NCI-H1105 treated with DMSO at 0.1 percent for 48 hours (cell line): ENCODE measurements around the gene KLHDC4.

Source experiments
- DNase-seq: peaks from one replicate; lab custom pipeline; 2025; lab: John Stamatoyannopoulos, UW

Gene KLHDC4

GRCh38 chr16:87698676-87699199, 67.0 kb downstream of the KLHDC4 start:
- no peak for DNase-seq

GRCh38 chr16:87698241-87698640, 67.5 kb downstream of the KLHDC4 start:
- no peak for DNase-seq

- DNase-seq: no peak
These were observed 68.0 kb downstream of the KLHDC4 start for GRCh38 chr16:87697792-87698191.

DNA sequence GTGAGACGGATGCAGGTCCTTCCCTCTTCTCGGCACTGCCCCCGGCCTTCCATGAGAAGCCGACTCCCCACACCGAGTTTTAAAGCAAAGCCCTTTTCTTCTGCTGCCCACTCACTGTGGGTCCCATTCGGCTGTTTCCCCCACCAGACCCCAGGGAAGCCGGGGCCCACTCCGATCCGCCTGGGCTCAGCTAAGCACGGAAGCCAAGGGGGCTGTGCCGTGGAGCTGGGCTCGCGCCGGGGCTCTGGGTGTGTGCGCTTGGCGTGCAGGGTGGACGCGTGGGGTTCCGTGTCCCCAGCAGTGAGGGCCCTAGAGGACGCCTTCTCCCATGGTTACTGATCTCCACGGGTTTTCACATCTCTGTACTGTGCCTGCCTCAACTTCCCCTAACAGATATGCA, 68.5 kb downstream of the KLHDC4 start:
- DNase-seq: no peak

DNA sequence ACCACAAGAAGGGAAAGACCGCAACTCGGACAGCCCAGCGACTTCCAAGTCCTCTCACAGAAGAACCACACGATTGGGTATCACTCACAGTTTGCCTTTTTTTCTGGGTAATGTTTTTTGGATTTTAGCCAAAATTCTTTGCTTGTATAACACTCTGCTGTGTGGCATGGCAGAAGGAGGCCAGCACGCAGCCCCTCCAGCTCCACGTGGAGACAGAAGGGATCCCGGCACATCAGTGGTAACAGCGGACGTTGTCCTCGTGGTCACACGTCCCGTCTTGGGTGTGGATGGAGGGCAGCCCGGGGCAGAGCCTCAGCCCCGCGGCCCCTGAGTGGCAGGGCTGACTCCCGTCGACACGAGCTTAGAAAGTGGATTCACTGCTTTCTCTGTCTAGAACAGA, 69.1 kb downstream of the KLHDC4 start:
- DNase-seq: no peak

- DNase-seq: no peak
These were observed 70.3 kb downstream of the KLHDC4 start for GRCh38 chr16:87695534-87695933.

GRCh38 chr16:87694441-87695125, 71.2 kb downstream of the KLHDC4 start:
- no peak for DNase-seq

- no peak for DNase-seq
These were observed 72.0 kb downstream of the KLHDC4 start for GRCh38 chr16:87693827-87694226.

GRCh38 chr16:87692756-87693155, 73.0 kb downstream of the KLHDC4 start:
- DNase-seq: no peak

- DNase-seq: no peak
These were observed 73.6 kb downstream of the KLHDC4 start for GRCh38 chr16:87692176-87692575.

GRCh38 chr16:87691686-87692079, 74.1 kb downstream of the KLHDC4 start:
- no peak for DNase-seq

GRCh38 chr16:87690911-87691685, 74.7 kb downstream of the KLHDC4 start:
- no peak for DNase-seq

GRCh38 chr16:87689956-87690465, 75.8 kb downstream of the KLHDC4 start:
- DNase-seq: no peak

DNA sequence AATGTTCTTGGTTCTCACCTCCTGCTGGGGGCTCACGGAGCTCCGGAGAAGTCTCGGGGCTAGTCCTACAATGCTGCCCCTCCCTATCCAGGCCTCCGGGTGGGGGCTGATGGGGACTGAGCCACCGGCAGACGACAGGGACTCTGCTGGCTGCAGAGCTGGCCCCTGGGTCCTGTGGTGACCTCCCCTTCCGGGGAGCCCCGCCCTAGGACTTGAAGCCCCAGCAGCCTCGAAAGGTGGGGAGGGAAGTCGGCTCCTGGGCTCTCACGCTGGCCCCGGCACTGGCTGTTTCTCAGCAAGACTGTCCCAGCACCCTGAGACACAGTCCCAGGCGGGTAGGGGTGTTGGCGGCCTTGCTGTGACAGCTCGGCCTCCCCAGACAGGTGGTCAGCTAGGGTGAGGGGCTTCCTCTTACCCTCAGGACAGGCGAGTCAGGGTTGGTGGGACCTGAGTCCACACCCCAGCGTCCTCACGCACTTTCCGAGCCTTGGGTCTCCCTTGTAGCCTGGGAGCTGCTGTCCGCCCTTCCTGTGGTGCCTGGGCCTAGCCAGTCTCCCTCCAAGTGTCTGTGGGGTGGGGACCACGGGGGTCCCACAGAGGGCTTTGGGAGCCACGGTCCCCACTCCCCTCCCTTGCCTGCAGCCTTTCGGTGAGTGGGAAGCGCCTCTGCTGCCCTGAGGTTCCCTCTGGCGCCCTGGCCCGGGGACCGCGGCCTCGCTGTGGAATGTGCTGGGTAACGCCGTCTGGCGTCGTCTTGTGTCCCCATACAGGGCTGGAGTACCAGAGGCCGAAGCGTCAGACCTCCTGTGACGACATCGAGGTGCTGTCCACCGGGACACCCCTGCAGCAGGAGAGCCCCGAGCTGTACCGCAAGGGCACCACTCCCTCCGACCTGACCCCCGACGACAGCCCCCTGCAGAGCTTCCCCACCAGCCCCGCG, 76.6 kb downstream of the KLHDC4 start:
- no peak for DNase-seq

GRCh38 chr16:87687998-87688529, 77.7 kb downstream of the KLHDC4 start:
- DNase-seq: no peak

DNA sequence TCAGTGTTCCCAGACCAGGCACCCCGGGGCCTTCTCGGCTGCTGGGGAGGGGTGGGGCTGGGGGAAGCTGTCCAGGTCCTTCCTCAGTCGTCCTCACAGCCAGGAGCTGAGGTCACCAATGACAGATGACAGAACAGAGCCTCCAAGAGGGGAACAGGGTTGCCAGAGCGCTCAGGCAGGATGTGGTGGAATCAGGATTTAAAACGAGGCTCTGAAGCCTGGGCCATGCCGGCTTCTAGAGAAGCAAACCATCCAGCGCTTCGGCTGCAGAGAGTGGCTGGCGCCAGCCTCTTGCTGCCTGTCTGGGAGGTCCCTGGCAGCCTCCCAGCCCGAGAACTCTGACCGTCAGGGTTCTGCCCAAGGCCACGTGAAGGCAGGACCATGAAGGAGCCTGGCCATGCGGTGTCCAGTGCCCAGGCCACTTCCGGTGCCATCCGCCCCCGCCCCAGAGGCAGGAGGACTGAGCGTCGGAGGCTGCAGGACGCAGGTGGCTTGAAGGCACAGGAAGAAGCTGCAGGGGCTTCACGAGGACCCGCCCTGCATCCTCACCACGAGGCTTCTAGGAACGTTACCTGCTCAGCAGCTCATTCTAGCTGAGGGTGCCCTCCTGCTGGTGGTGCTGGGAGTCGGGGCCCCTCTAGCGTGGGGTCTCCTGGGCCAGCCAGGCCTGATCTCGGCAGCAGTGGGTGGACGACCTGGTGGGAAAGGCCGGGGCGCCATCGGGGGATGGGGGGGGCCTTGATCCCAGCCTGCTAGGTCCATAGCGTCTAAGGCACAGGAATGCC, 78.5 kb downstream of the KLHDC4 start:
- DNase-seq: no peak

DNA sequence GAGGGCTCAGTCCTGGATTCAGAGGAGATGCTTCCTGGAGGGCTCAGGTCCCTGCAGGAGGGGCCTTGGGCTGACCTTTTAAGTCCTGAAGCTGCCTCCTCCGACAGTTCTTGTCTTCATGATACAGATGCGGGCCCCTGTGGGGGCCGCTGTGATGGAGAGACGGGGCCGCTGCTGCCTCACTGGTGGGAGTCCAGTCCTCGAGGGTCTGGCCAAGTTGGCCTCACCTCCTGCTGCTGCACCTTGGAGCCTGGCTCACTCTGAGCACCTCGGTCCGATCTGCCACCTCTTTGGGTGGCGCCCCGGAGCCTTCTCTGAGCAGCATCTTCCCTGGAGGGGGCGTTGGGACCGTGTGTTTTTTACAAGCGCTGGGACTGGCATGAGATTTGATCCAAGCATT, 79.1 kb downstream of the KLHDC4 start:
- no peak for DNase-seq

DNA sequence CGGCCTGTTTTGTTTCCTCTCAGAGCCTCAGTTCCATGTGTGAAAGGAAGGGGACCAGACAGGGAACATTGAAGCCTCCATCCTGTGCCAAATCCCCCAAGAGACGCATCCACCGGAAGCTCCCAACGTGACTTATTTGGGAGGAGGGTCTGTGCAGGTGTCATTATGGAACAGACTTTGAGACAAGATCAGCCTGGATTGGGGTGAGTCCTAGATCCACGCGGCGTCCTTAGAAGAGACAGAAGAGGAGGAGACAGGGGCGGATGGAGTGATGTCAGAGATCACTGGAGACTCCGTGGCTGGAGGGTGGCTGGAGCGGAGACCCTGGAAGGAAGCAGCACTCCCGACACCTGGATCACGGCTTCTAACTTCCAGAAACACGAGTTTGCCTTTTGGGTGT, 80.0 kb downstream of the KLHDC4 start:
- no peak for DNase-seq

GRCh38 chr16:87685405-87685755, 80.4 kb downstream of the KLHDC4 start:
- no peak for DNase-seq

DNA sequence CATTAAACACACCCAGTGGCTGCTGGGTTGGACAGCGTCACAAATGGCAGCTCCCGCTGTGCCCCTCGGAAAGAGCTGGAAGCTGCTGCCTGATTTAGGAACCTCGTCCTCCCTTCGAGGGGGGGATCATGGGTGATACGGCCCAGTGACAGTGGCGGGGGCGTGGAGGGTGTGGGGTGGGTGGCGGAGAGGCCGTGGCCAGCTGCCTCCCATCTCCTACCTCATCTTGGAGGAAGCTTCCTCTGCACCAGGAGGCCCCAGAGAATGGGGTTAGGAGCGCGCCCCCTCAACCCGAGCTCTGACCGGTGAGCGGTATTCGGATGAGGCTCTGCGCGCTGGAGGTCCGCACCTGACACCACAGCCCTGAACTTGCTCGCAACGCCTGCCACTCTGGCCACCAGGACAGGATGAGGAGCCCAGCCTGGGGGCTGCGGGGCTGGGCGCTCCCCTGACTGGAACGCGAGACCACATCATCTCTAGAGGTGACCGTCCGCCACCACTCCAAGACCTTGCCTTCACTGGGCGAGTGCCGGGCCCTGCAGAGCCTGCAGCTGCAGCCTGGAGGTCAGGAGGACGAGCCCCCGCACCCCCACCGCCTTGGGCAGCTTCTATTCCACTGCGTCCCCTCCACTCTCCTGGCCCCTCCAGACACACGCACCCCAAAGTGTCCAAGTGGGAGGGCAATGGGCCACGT, 80.9 kb downstream of the KLHDC4 start:
- DNase-seq: no peak
